Hematopoietic multipotent progenitor cell treated with erythropoietin and hydrocortisone succinate and interleukin-3 and kit ligand, for 17 days (in vitro differentiated cells): ENCODE results near the gene NIFK.
"Not testable (repeated sequence)": the region's sequence is repeated elsewhere in the genome, so short reads cannot be mapped to it uniquely, and the experiment has no call there.

Source experiments
- DNase-seq: peaks from one replicate; pipeline ENCODE4 v3.0.0-alpha.2; 2015; ENCODE audit warnings: low spot score

The NIFK gene

DNA sequence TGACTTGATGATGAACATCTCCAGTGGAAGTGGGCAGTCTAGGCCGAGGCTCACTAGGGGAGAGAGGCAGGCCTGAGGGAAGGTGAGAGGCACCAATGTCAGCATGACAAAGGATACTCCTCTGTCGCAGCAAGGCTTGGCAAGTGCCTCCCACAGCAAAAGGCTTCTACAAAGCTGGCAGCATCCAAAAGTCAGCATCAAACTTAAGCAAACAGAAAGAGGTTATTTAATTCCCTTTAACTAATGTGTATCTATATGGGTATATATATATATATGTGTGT lies 41.6 kb downstream of the NIFK start:
- no peak for DNase-seq

DNA sequence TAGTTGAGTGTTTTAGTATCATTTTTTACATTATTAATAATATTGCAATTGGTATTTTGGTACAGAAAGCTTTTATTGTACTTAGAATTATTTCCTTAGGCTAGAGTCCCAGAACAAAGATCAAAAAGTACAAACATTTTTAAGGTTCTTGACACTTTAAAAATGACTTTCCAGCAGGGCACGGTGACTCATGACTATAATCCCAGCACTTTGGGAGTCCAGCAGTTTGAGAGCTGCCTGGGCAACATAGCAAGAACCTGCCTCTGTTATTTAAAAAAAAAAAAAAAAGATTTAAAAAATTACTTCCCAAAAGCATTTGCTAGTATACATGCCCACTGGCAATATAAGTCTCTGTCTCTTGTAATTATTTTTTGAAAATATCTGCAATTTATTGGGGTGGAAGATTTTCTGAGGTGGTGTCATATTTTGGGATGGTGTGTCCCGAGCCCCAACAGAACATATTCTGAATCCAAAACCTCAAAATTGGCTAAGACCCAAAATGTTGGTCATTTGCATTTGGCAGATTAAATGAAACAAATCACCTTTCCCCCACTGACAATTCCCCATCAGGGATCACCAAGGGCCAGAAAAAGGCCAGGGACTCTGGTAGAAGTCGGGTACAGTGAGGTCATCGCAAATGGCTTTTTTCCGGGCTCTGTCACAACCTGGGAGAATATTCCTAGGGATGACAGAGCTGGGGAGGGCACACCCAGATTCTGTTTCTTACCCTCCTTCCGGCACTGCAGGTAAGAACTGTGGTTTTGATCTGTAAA lies 42.1 kb downstream of the NIFK start:
- DNase-seq, result no peak

DNA sequence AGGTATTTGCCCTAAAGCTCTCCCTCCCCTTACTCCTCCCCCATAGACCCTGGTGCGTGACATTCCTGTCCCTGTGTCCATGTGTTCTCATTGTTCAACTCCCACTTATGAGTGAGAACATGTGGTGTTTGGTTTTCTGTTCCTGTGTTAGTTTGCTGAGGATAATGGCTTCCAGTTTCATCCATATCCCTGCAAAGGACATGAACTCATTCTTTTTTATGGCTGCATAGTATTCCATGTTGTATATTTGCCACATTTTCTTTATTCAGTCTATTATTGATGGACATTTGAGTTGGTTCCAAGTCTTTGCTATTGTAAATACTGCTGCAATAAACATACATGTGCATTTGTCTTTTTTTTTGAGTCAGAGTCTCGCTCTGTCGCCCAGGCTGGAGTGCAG lies 46.1 kb downstream of the NIFK start:
- DNase-seq, result not testable (repeated sequence)

DNA sequence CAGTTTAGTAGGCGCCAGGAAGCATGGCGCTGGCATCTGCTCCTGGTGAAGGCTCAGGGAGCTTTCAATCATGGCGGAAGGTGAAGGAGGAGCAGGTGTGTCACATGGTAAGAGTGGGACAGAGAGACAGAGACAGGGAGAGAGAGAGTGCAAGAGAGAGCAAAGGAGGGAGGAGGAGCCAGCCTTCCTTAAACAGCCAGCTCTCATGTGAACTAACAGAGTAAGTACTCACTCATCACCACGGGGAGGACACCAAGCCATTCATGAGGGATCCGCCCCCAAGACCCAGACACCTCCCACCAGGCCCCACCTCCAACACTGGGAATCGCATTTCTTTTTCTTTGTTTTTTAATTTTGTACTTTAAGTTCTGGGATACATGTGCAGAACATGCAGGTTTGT lies 46.6 kb downstream of the NIFK start:
- DNase-seq, result no peak

DNA sequence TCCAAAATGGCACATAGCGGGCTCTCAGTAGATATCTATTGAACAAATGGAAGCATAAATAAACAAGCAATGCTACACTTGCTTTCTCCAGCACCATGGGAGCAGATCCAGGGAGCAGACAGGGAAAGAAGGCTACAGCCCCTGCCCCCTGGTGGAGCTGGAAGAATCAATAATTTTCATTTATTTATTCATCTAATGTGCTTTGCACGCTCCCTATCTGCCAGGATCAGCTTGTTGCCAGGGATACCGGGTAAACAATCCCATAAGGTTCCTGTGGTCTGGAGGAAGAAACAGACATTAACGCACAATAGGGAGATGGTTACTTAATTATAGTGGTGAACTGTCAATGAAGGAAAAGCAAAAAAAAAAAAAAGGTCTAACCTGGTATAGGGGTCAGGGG lies 47.3 kb downstream of the NIFK start:
- peak; percentile 43 for DNase-seq

DNA sequence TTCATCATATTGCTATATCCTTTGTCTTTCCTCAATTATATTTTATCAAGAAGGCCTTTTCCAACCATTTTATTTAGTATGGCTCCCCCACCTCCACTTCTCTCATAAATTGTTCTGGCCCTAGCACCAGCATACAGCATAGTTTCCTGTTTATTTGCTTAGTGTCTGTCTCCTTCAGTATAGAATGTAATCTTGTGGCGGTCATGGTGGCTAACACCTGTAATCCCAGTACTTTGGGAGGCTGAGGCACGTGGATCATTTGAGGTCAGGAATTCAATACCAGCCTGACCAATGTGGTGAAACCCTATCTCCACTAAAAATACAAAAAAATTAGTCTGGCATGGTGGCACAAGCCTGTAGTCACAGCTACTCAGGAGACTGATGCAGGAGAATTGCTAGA lies 47.9 kb downstream of the NIFK start:
- no peak for DNase-seq

DNA sequence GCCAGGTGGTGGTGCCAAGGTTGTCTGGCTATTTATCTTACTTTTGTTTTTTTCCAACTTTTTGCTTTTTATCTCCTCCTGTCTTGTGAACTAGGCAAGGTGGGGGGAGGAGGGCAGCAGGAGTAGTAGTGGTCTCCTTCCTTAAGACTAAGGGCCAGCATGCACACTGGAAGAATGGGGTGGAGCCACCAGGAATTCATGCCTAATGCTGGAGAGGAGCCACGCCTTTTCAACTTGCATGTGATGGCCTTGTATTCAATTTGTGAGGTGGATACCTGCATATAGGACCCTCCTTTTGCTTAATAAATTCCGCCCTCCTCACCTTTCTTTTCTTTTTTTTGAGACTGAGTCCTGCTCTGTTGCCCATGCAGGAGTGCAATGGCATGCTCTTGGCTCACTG lies 49.8 kb downstream of the NIFK start:
- DNase-seq, result no peak

DNA sequence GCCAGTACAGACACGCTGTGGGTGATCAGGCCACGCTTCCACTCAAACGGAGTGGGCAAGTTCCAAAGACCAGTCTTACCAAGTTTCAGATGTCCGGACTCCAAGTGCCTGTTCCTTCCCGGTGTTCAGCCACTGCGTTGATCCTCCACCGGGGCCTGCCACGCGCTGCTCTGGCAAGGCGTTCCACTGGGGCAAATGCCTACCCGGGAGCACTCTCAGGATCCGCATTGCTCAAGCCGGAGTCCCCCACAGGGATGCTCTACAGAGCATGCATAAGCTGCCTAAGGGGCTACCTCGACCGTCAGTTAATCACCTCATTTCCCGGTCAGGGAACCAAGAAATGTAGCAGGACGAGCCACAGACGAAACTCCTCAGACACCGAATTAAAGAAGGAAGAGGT lies 50.5 kb downstream of the NIFK start:
- DNase-seq, result no peak

DNA sequence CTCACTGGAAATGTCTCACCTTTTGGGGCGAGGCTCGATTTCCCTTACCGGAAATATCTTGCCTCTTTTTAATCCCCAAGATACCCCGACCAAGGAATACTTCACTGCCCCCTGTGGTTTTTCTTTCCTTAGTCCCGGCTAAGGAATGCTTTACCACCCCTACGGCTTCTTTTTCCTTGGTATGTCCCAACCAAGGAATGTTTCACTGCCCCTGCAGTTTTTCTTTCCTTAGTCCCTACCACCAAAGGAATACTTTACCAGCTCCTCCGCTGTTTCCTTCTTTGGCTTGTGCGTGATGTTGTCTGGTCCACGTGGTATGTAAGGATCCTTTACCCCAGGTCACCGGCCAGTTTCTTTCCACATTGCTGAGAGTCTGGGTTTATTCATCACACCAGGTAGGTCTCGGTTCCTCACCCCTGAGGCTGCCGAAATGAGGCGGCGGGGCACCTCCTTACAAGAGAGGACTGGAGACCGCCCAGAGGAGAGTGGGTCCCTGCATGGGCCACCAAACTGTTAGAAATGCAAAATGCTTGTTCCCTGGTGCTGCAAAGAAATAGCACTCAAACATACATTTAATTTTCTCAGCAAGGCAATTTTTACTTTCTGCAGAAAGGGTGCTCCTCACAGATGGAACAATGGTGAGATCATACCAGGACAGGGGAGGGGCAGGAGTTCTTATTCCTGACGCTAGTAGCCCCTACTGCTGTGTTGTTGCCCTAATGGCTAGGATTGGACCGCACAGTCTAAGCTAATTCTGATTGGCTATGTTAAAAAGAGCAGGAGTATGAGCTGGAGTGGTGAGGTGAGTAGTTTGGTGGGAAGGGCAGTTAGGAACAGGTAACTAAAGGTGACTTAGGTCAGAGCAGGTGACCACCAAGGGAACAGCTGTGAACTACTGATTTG lies 54.0 kb downstream of the NIFK start:
- DNase-seq, result no peak

DNA sequence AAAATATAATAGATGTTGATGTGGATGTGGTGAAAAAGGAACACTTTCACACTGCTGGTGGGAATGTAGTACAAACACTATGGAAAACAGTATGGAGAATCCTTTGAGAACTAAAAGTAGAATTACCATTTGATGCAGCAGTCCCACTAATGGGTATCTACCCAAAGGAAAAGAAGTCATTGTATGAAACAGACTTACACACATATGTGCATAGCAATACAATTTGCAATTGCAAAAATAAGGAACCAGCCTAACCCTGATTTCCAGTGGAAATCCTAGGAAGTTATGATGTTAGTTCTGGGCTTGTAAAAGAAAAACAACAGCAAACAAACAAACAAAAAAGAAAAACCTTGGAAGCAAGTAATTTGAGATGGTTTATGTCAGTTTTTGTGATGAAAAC lies 58.8 kb downstream of the NIFK start:
- no peak for DNase-seq
